Esophagus squamous epithelium (tissue), 5 donors: Measurements from ENCODE around the gene MGST2. TPM values are rescaled to one million over a fixed set of nuclear protein-coding genes. Genes with fewer than 3 reads are reported as not detected.

Source experiments
- DNase-seq: peaks from one replicate; lab custom pipeline; 2025; lab: John Stamatoyannopoulos, UW
- H3K27ac ChIP-seq, 4 donors: fragments of 200-600 bp; sonication (generic); one replicate each; pipeline ENCODE4 v1.5.1; 2016 to 2019; ENCODE audit warnings: mild to moderate bottlenecking in 1 of 4
- H3K27me3 ChIP-seq, 4 donors: fragments of 200-600 bp; sonication (generic); 1 replicate in 3 of 4; 2 replicates in 1 of 4; pipeline versions ENCODE4 v1.5.1 to v1.6.0; 2017 to 2021; ENCODE audit warnings: antibody characterized with exemption in 1 of 4
- H3K36me3 ChIP-seq, 3 donors: fragments of 200-600 bp; sonication (generic); one replicate each; pipeline ENCODE4 v1.5.1; 2016 to 2019
- H3K4me1 ChIP-seq, 3 donors: fragments of 200-600 bp; sonication (generic); one replicate each; pipeline ENCODE4 v1.5.1; 2017 to 2019
- H3K4me3 ChIP-seq, 4 donors: fragments of 200-600 bp; sonication (generic); 1 replicate in 3 of 4; 2 replicates in 1 of 4; pipeline ENCODE4 v1.5.1; 2016 to 2019; ENCODE audit warnings: mild to moderate bottlenecking in 2 of 4, moderate library complexity in 1 of 4
- H3K9me3 ChIP-seq, 3 donors: fragments of 200-600 bp; sonication (generic); one replicate each; pipeline ENCODE4 v1.5.1; 2016 to 2019
- POLR2A ChIP-seq, 4 donors: fragments of 450-650 bp; IDR thresholded peaks; one replicate each; pipeline ENCODE4 v1.6.1; 2017; ENCODE audit warnings: antibody characterized with exemption in 4 of 4, mild to moderate bottlenecking in 4 of 4, moderate library complexity in 3 of 4
- WGBS, 2 donors: methylation state at CpG; one replicate each; pipeline ENCODE4 v1.1.5; 2018; 5-methylcytosine and 5-hydroxymethylcytosine counted together
- intact Hi-C: fragments of 100-400 bp; cut with DNase I; formaldehyde crosslinking; loops from one replicate; pipeline ENCODE4 v1.15.0; 2022
- total RNA-seq, 4 donors: library from RNA; depleted of rRNA; stranded (reverse); fragments of >200 nt; gene quantifications; one replicate each; pipeline ENCODE4 v1.1.0, GENCODE V29; 2016
- TF ChIP-seq, protein P1 (sequence below), 6 experiments: fragments of 450-650 bp in 4 of 6; fragments of 200-600 bp in 2 of 6; sonication (generic) in 2 of 6; IDR thresholded peaks; one replicate each; pipeline ENCODE4 v1.5.1; 2016 to 2019; ENCODE audit warnings: antibody characterized with exemption in 6 of 6, mild to moderate bottlenecking in 4 of 6, moderate library complexity in 4 of 6
- donor health status: DM: yes; HTN: yes; CAD: no.

The MGST2 gene
- total RNA-seq, 4 donors from 2014 or later = 105 to 209 (median 158) TPM

DNA sequence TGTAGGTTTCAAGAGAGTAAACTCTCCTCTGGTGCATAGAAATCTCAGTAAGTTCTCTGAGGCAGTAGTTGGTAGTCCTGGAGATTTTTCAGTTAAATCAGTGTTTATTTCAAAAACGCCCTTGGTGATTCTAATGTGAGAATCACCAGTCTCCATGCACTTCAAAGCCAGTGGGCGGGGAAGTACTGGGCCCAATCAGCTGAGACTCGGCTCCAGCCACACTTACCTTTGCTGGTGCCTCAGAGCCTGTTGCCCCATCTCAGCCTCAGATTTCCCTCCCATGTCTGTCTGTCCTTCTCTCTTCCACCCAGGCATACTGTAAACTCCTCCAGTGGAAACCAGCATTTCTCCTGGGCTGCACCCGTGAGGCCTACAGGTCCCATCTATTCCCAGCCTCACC lies 7.4 kb upstream of the MGST2 start:
- H3K4me3 ChIP-seq = peak overlapping the region in 2 of 4 donors; percentile 3 to 7
- H3K9me3 ChIP-seq = no peaks in the 10 kb centered on the region
- H3K27ac ChIP-seq = peak overlapping the region; percentile 75 to 89 (median 87)
- H3K27me3 ChIP-seq = no peaks in the 10 kb centered on the region
- H3K4me1 ChIP-seq = peaks cover 17 to 66% (median 43%) of the 10 kb centered on the region in 3 donors
- 43 to 47% methylated on average over 4 of the region's 4 CpGs for WGBS, 2 donors
- intact Hi-C loops = loop anchor here (10.0 kb wide), 2 partner anchors 597 to 1567 kb away; partner anchors contain the start of gene ZNF330
- H3K36me3 ChIP-seq = no peaks in the 10 kb centered on the region
- TF ChIP-seq POLR2A (IDR thresholded peaks at IDR 0.05) = no peak
- TF ChIP-seq, protein P1, sequence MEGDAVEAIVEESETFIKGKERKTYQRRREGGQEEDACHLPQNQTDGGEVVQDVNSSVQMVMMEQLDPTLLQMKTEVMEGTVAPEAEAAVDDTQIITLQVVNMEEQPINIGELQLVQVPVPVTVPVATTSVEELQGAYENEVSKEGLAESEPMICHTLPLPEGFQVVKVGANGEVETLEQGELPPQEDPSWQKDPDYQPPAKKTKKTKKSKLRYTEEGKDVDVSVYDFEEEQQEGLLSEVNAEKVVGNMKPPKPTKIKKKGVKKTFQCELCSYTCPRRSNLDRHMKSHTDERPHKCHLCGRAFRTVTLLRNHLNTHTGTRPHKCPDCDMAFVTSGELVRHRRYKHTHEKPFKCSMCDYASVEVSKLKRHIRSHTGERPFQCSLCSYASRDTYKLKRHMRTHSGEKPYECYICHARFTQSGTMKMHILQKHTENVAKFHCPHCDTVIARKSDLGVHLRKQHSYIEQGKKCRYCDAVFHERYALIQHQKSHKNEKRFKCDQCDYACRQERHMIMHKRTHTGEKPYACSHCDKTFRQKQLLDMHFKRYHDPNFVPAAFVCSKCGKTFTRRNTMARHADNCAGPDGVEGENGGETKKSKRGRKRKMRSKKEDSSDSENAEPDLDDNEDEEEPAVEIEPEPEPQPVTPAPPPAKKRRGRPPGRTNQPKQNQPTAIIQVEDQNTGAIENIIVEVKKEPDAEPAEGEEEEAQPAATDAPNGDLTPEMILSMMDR (IDR thresholded peaks at IDR 0.05) = no peak
- DNase-seq = no peak

DNA sequence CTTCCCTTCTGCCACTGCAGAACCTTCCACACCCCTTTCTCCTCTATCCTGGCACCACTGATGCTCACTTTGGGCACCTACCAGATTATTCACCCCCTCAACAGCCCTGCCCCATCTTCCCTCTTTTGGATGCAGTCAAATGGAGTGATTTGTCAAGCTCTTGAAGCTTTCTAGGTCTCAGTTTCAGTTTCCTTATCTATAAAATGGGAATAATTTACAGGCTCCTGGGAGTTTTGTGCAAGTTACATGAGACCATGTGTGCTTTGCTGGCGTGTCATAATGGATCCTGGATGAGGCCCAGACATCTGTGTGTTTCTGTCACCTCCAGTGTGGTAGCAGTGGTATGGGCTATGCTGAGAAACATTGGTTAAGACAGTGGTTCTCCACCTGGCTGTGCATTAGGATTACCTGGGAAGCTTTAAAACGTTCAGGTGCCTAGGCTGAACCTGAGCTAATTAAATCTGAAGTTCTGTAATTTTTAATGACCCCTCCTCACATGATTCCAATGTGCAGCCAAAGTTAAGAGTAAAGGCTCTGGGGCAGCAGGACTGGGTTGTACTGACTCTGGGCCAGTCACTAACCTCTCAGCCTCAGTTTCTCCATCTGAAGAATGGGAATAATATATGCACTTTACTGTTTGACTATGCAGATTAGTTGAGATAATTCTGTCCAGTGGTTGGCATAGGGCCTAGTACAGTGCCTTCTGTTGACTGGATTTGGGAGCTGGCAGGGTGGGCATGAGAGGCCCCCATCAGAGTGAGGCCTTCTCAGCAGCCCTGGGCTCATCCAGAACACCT lies 6.8 kb upstream of the MGST2 start:
- DNase-seq = no peak
- WGBS, 2 donors = 31 to 38% methylated on average over 1 to 2 of the region's 2 CpGs
- Histone ChIP-seq H3K4me3 (peak overlapping the region in 1 of 4 donors; percentile 7), H3K27me3 (no peaks in the 10 kb centered on the region), H3K4me1 (peaks cover 17 to 68% (median 43%) of the 10 kb centered on the region in 3 donors), H3K27ac (peak overlapping the region; percentile 75 to 89 (median 87)), H3K9me3 (no peaks in the 10 kb centered on the region), H3K36me3 (no peaks in the 10 kb centered on the region)
- intact Hi-C loops = loop anchor here (10.0 kb wide), 2 partner anchors 596 to 1566 kb away; partner anchors contain the start of gene ZNF330
- no peak for TF ChIP-seq POLR2A (IDR thresholded peaks at IDR 0.05)
- TF ChIP-seq, protein P1 (IDR thresholded peaks at IDR 0.05) = no peak

DNA sequence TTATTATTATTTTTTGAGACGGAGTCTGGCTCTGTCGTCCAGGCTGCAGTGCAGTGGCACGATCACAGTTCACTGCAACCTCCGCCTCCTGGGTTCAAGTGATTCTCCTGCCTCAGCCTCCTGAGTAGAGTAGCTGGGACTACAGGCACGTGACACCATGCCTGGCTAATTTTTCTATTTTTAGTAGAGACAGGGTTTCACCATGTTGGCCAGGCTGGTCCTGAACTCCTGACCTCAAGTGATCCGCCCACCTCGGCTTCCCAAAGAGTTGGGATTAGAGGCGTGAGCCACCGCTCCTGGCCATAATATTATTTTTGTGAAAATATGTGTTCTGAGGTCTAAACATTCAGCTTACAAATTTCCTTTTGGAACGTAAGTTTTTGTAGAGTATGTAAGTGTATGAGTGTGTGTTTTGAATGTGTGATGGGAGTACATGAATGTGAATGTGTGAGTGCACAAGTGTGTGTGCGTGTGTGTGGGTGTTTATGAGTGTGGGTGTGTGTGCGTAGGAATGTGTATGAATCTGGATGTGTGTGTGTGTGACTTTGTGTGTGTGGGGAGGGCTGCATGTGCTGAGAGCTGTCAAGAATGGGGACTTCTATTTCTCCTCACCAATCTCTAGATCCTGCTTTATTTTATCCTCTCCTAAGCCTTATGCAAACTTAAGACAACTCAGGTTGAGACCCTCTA lies 5.7 kb upstream of the MGST2 start:
- no peak for DNase-seq
- H3K27me3 ChIP-seq = no peaks in the 10 kb centered on the region
- TF ChIP-seq, protein P1 (IDR thresholded peaks at IDR 0.05) = no peak
- no peak for TF ChIP-seq POLR2A (IDR thresholded peaks at IDR 0.05)
- no peaks in the 10 kb centered on the region for H3K36me3 ChIP-seq
- H3K27ac ChIP-seq = peak overlapping the region; percentile 15 to 89 (median 60)
- H3K4me3 ChIP-seq = no peak overlapping the region
- H3K9me3 ChIP-seq = no peaks in the 10 kb centered on the region
- intact Hi-C loops = loop anchor here (10.0 kb wide), 2 partner anchors 595 to 1565 kb away; partner anchors contain the start of gene ZNF330
- H3K4me1 ChIP-seq = peaks cover 17 to 78% (median 50%) of the 10 kb centered on the region in 3 donors
- 85 to 86% methylated on average over 8 to 12 of the region's 12 CpGs for WGBS, 2 donors

DNA sequence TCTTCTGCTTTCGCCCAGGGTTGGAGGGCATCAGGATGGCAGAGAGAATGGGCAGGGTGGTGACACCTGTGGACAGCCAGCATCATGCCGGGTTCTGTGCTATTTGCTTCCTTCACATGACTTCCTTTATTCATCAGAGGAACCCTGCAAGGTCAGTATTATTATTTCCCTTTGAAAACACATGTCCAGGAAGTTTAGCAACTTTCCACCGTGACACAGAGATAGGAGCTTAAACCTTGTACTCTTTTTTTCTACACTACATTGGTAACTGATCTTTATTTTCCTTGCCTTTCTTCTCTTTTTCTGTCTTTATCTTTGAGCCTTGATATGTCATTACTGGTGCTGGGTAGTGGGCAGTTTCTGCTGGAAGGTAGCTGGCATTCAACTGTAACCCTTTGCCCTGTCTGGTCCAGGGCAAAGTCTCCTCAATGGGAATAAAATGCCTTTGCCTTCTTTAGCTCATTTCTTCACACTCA lies 5.0 kb upstream of the MGST2 start:
- H3K27ac ChIP-seq = peak overlapping the region; percentile 5 to 89 (median 65)
- H3K9me3 ChIP-seq = no peaks in the 10 kb centered on the region
- TF ChIP-seq, protein P1 (IDR thresholded peaks at IDR 0.05) = no peak
- TF ChIP-seq POLR2A (IDR thresholded peaks at IDR 0.05) = no peak
- 37 to 52% methylated on average over 3 of the region's 3 CpGs for WGBS, 2 donors
- H3K36me3 ChIP-seq = no peaks in the 10 kb centered on the region
- H3K4me3 ChIP-seq = no peak overlapping the region
- no peak for DNase-seq
- intact Hi-C loops = no loop called here
- no peaks in the 10 kb centered on the region for H3K27me3 ChIP-seq
- peaks cover 12 to 78% (median 52%) of the 10 kb centered on the region in 3 donors for H3K4me1 ChIP-seq
